Endothelial cell of umbilical vein (primary cell): Measurements from ENCODE around the gene CCR5AS.
A peak's percentile ranks its signal among the peaks of the same experiment; 100 is the strongest.

Source experiments
- BruUV-seq: library from RNA; stranded (reverse); fragments of 400-500 nt; replicated peaks from 2 replicates; lab custom pipeline; 2021; lab: Mats Ljungman, UMichigan
- CTCF ChIA-PET: fragments of 300-600, 350-600 bp; sonication (Branson Sonifier 250); formaldehyde crosslinking; loops from one replicate; lab custom pipeline; 2021; ENCODE audit warnings: antibody characterized with exemption, inconsistent platforms; lab: Charles Lee
- POLR2A ChIA-PET: fragments of 300-600, 350-600 bp; sonication (Branson Sonifier 250); formaldehyde crosslinking; loops from one replicate; lab custom pipeline; 2021; ENCODE audit warnings: antibody characterized with exemption, inconsistent platforms; lab: Charles Lee
- DNase-seq: peaks from one replicate; pipeline ENCODE4 v3.0.0-alpha.2; 2011; ENCODE audit warnings: low read depth, low spot score
- FAIRE-seq: peaks from 2 replicates; lab custom pipeline; 2011; peaks lifted over from hg19 to GRCh38; lab: Jason Lieb, UNC
- H2AFZ ChIP-seq: 2 replicates; pipeline ENCODE4 v1.6.0; 2012; ENCODE audit warnings: low read depth, low read length, control low read depth, inconsistent platforms
- H3K27ac ChIP-seq: 2 replicates; pipeline ENCODE4 v1.5.1; 2011; ENCODE audit warnings: low read depth, mild to moderate bottlenecking, control low read depth, low read length, moderate library complexity; ENCODE audit not compliant: insufficient read depth
- H3K27me3 ChIP-seq, 2 experiments: 2 replicates each; pipeline versions ENCODE4 v1.6.0 to v1.6.1; 2011; ENCODE audit warnings: low read length in 2 of 2, mixed read lengths in 1 of 2; ENCODE audit not compliant: control insufficient read depth in 2 of 2, insufficient read depth in 2 of 2
- H3K36me3 ChIP-seq, 2 experiments: 2 replicates in 1 of 2; 3 replicates in 1 of 2; pipeline ENCODE4 v1.5.1; 2011; ENCODE audit warnings: low read length in 2 of 2, mild to moderate bottlenecking in 1 of 2, moderate library complexity in 1 of 2; ENCODE audit not compliant: control insufficient read depth in 2 of 2, insufficient read depth in 2 of 2; ENCODE audit errors: extremely low read depth in 1 of 2
- H3K4me1 ChIP-seq: 3 replicates; pipeline ENCODE4 v1.5.1; 2011; ENCODE audit warnings: mild to moderate bottlenecking, low read length; ENCODE audit not compliant: control insufficient read depth, insufficient read depth; ENCODE audit errors: extremely low read depth
- H3K4me2 ChIP-seq: 2 replicates; pipeline ENCODE4 v1.6.1; 2011; ENCODE audit warnings: low read length, control low read depth, mixed read lengths; ENCODE audit not compliant: insufficient read depth
- H3K4me3 ChIP-seq, 3 experiments: fragments of 200-600 bp in 1 of 3; sonication (generic), shearing (Covaris generic) in 1 of 3; replicated peaks in 1 of 3; 2 replicates each; pipeline ENCODE4 v1.5.1; 2011 to 2016; ENCODE audit warnings: control low read depth in 3 of 3, low read length in 3 of 3, mild to moderate bottlenecking in 2 of 3, inconsistent platforms in 1 of 3, low read depth in 1 of 3, moderate library complexity in 1 of 3; ENCODE audit not compliant: insufficient read depth in 1 of 3
- H3K79me2 ChIP-seq: 2 replicates; pipeline ENCODE4 v1.6.0; 2012; ENCODE audit warnings: low read length, inconsistent platforms; ENCODE audit not compliant: control insufficient read depth, insufficient read depth
- H3K9ac ChIP-seq: replicated peaks from 2 replicates; pipeline ENCODE3; 2011; ENCODE audit warnings: low read length, control low read depth; ENCODE audit not compliant: insufficient read depth; ENCODE audit errors: extremely low read depth
- H3K9me1 ChIP-seq: replicated peaks from 3 replicates; pipeline ENCODE4 v1.6.0; 2011; ENCODE audit warnings: mild to moderate bottlenecking, low read length; ENCODE audit not compliant: control insufficient read depth, insufficient read depth; ENCODE audit errors: extremely low read depth
- H3K9me3 ChIP-seq: replicated peaks from 2 replicates; pipeline ENCODE4 v1.5.1; 2012; ENCODE audit warnings: low read length, inconsistent platforms; ENCODE audit not compliant: control insufficient read depth, insufficient read depth
- H4K20me1 ChIP-seq: replicated peaks from 2 replicates; pipeline ENCODE3; 2011; ENCODE audit warnings: mild to moderate bottlenecking, low read length; ENCODE audit not compliant: control insufficient read depth, insufficient read depth; ENCODE audit errors: extremely low read depth
- CTCF ChIP-seq, 2 donors: IDR thresholded peaks; 1 replicate in 1 of 2; 2 replicates in 1 of 2; pipeline ENCODE4 v1.5.1; 2011; ENCODE audit warnings: low read length in 2 of 2, mild to moderate bottlenecking in 2 of 2, moderate library complexity in 2 of 2, control low read depth in 1 of 2, inconsistent platforms in 1 of 2, low read depth in 1 of 2; ENCODE audit not compliant: insufficient read depth in 1 of 2; ENCODE audit errors: extremely low read depth in 1 of 2
- EZH2 ChIP-seq: IDR thresholded peaks from 2 replicates; pipeline ENCODE4 v1.6.1; 2012; ENCODE audit warnings: borderline replicate concordance, low read depth, mild to moderate bottlenecking, moderate library complexity, low read length, inconsistent platforms; ENCODE audit not compliant: severe bottlenecking
- FOS ChIP-seq: IDR thresholded peaks from 2 replicates; pipeline ENCODE4 v1.6.1; 2011; ENCODE audit warnings: mild to moderate bottlenecking, low read length, moderate library complexity, borderline replicate concordance; ENCODE audit not compliant: insufficient read depth
- GATA2 ChIP-seq: IDR thresholded peaks from 2 replicates; pipeline ENCODE4 v1.7.0; 2011; ENCODE audit warnings: low read depth, mild to moderate bottlenecking, moderate library complexity, mixed read lengths, low read length; ENCODE audit not compliant: insufficient read length, insufficient read depth
- JUN ChIP-seq: IDR thresholded peaks from 2 replicates; pipeline ENCODE4 v1.6.1; 2011; ENCODE audit warnings: borderline replicate concordance, low read depth; ENCODE audit not compliant: insufficient read length, insufficient read depth
- MYC ChIP-seq: IDR thresholded peaks from one replicate; pipeline ENCODE4 v1.6.1; 2011; ENCODE audit warnings: mild to moderate bottlenecking, low read depth, low read length
- POLR2A ChIP-seq: IDR thresholded peaks from 2 replicates; pipeline ENCODE4 v1.6.1; 2012; ENCODE audit warnings: low read depth, mild to moderate bottlenecking, control low read depth, low read length
- POLR2AphosphoS5 ChIP-seq: IDR thresholded peaks from 2 replicates; pipeline ENCODE4 v1.6.1; 2012; ENCODE audit warnings: low read depth, mild to moderate bottlenecking, control low read depth, low read length, moderate library complexity; ENCODE audit not compliant: insufficient read depth
- dilution Hi-C: fragments of 300-500 bp; cut with MboI; formaldehyde crosslinking; loops from one replicate; pipeline ENCODE4 v1.15.0; 2019; ENCODE audit warnings: low sequenced_read_pairs; ENCODE audit not compliant: extremely low pct_ligation_motif_present
- intact Hi-C: fragments of 100-400 bp; cut with micrococcal nuclease; formaldehyde crosslinking; loops from one replicate; pipeline ENCODE4 v1.10.0; 2022
- TF ChIP-seq, protein P1 (sequence below): IDR thresholded peaks from 2 replicates; pipeline ENCODE4 v1.6.1; 2011; ENCODE audit not compliant: insufficient read depth, insufficient read length

CCR5AS gene

GRCh38 chr3:46399098-46399497 is 7.8 kb downstream of the CCR5AS start:
- BruUV-seq = no TSS peak
- intact Hi-C loops = no loop called here
- Histone ChIP-seq H3K36me3 (no peaks in the 10 kb centered on the region), H3K4me3 (no peak overlapping the region), H2AFZ (peak overlapping the region; percentile 55), H3K79me2 (no peaks in the 10 kb centered on the region), H3K27ac (no peak overlapping the region), H3K4me2 (no peak overlapping the region), H4K20me1 (no peaks in the 10 kb centered on the region), H3K4me1 (peaks cover 12% of the 10 kb centered on the region), H3K27me3 (no peaks in the 10 kb centered on the region), H3K9me3 (no peaks in the 10 kb centered on the region), H3K9me1 (no peaks in the 10 kb centered on the region), H3K9ac (no peak overlapping the region)
- dilution Hi-C loops = no loop called here
- DNase-seq = no peak
- TF ChIP-seq EZH2 = no peak
- no peak for FAIRE-seq
- ChIA-PET CTCF (interaction anchor here (1.3 to 3.8 kb wide), 3 partner anchors 12 to 89 kb away, joined by 3 to 13 read pairs (median 4); no protein-coding TSS in a partner anchor), POLR2A (no interaction called here)

DNA sequence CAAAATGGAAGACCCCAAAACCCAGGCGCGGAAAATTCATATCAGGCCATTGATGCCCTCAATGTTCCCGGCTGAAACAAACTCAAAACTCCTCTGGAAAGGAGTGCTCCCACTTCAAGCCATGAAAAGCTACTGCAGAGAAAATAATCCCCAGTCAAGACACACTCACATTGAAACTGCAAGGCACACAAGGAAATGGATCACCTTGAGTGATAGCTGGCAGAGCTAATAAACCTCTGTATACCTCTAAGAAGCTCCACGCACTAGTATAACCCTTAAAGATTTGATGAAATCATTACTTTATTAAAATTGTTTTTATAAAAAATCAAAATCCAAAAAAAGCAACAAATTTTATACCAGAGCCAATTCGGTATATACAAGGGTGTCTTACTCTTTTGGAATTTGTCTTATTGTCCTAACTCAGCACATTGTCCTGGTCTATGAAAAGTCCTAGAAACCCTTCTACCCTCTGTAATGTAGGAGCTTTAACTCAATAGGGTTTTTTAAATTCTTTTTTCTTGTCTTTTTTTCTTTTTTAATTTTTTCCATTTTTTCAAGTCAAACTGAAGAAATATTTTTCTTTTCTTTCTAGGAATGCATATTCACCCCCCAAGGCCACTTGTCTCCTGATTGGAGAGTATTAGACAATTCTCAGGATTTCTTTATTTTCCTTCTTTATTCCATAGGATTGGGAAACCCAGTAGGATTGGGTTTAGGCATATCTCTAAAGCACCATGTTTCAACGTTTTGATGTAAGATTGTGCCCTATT is 8.5 kb downstream of the CCR5AS start:
- no peaks in the 10 kb centered on the region for H3K9me3 ChIP-seq
- no peak overlapping the region for H3K4me2 ChIP-seq
- dilution Hi-C loops (no loop called here), intact Hi-C loops (no loop called here)
- ChIA-PET POLR2A (no interaction called here), CTCF (interaction anchor here (1.0 to 3.8 kb wide), 3 partner anchors 10 to 44 kb away, joined by 3 to 13 read pairs (median 3); no protein-coding TSS in a partner anchor)
- no peaks in the 10 kb centered on the region for H3K36me3 ChIP-seq
- FAIRE-seq = no peak
- no peaks in the 10 kb centered on the region for H4K20me1 ChIP-seq
- no peak for TF ChIP-seq EZH2
- no peak for TF ChIP-seq GATA2
- TF ChIP-seq FOS = no peak
- TF ChIP-seq CTCF (IDR thresholded peaks at IDR 0.05; ENCODE audit: extremely low read depth in 1 of 2, insufficient read depth in 1 of 2, low read depth in 1 of 2, low read length in 2 of 2) = no peak
- TF ChIP-seq POLR2AphosphoS5 = no peak
- no peak for TF ChIP-seq POLR2A
- TF ChIP-seq, protein P1, sequence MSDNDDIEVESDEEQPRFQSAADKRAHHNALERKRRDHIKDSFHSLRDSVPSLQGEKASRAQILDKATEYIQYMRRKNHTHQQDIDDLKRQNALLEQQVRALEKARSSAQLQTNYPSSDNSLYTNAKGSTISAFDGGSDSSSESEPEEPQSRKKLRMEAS = no peak
- TF ChIP-seq JUN = no peak
- no peak for TF ChIP-seq MYC
- no peaks in the 10 kb centered on the region for H3K9me1 ChIP-seq
- no peak overlapping the region for H2AFZ ChIP-seq
- no peaks in the 10 kb centered on the region for H3K27me3 ChIP-seq
- no peak overlapping the region for H3K9ac ChIP-seq
- H3K79me2 ChIP-seq = no peaks in the 10 kb centered on the region
- H3K4me1 ChIP-seq = peaks cover 12% of the 10 kb centered on the region
- DNase-seq = no peak
- H3K27ac ChIP-seq = no peak overlapping the region
- no TSS peak for BruUV-seq
- no peak overlapping the region for H3K4me3 ChIP-seq
